ENCODE data around the gene AEN. TPM values are rescaled to one million over a fixed set of nuclear protein-coding genes. Genes with fewer than 3 reads are reported as not detected.

The AEN gene
- total RNA-seq, 4 donors from 2014 or later, result 7.7 to 10.3 (median 8.4) TPM

- intact Hi-C loops (cut with DNase I; ENCODE audit: low total_unique reads), result no loop called here
- peak in 1 of 2 donors; percentile 82 for DNase-seq (ENCODE audit: low spot score in 2 of 2)
- WGBS, 2 donors, result 27 to 33% methylated on average over 5 of the region's 5 CpGs
- TF ChIP-seq CTCF (IDR thresholded peaks at IDR 0.05) (no peak), POLR2A (IDR thresholded peaks at IDR 0.05) (no peak)
- no peak overlapping the region for H3K4me3 ChIP-seq (ENCODE audit: low read depth, poor library complexity, severe bottlenecking)
Measured at GRCh38 chr15:88622605-88622975, 1.4 kb downstream of the AEN start.

- intact Hi-C loops (cut with DNase I; ENCODE audit: low total_unique reads), result no loop called here
- no peak overlapping the region for H3K4me3 ChIP-seq (ENCODE audit: low read depth, poor library complexity, severe bottlenecking)
- DNase-seq (ENCODE audit: low spot score in 2 of 2), result peak in 1 of 2 donors; percentile 80
- TF ChIP-seq CTCF (IDR thresholded peaks at IDR 0.05) (no peak), POLR2A (IDR thresholded peaks at IDR 0.05) (no peak)
- WGBS, 2 donors, result 58 to 70% methylated on average over 2 of the region's 2 CpGs
Measured at GRCh38 chr15:88623061-88623460, 1.9 kb downstream of the AEN start.

GRCh38 chr15:88623632-88624031, 2.5 kb downstream of the AEN start:
- 93 to 96% methylated on average over 3 of the region's 3 CpGs for WGBS, 2 donors
- intact Hi-C loops (cut with DNase I; ENCODE audit: low total_unique reads), result no loop called here
- TF ChIP-seq CTCF (IDR thresholded peaks at IDR 0.05) (no peak), POLR2A (IDR thresholded peaks at IDR 0.05) (no peak)
- DNase-seq (ENCODE audit: low spot score in 2 of 2), result peak in 1 of 2 donors; percentile 76
- no peak overlapping the region for H3K4me3 ChIP-seq (ENCODE audit: low read depth, poor library complexity, severe bottlenecking)

- peak in 1 of 2 donors; percentile 82 for DNase-seq (ENCODE audit: low spot score in 2 of 2)
- 54 to 58% methylated on average over 19 of the region's 19 CpGs for WGBS, 2 donors
- no peak overlapping the region for H3K4me3 ChIP-seq (ENCODE audit: low read depth, poor library complexity, severe bottlenecking)
- TF ChIP-seq CTCF (IDR thresholded peaks at IDR 0.05) (no peak), POLR2A (IDR thresholded peaks at IDR 0.05) (no peak)
- intact Hi-C loops (cut with DNase I; ENCODE audit: low total_unique reads), result no loop called here
Measured at GRCh38 chr15:88624156-88624970, 3.2 kb downstream of the AEN start.

GRCh38 chr15:88624971-88625490, 3.9 kb downstream of the AEN start:
- peak in 1 of 2 donors; percentile 78 for DNase-seq (ENCODE audit: low spot score in 2 of 2)
- no peak for TF ChIP-seq CTCF (IDR thresholded peaks at IDR 0.05)
- no peak for TF ChIP-seq POLR2A (IDR thresholded peaks at IDR 0.05)
- WGBS, 2 donors, result 74 to 78% methylated on average over 9 of the region's 9 CpGs
- no peak overlapping the region for H3K4me3 ChIP-seq (ENCODE audit: low read depth, poor library complexity, severe bottlenecking)
- intact Hi-C loops (cut with DNase I; ENCODE audit: low total_unique reads), result no loop called here

All from lower leg skin (tissue), 4 donors.